ENCODE data around the gene FGF18. TPM values are rescaled to one million over a fixed set of nuclear protein-coding genes. Genes with fewer than 3 reads are reported as not detected.

FGF18 gene
- total and polyA plus RNA-seq, 4 donors, result 1.8 to 3.4 (median 2.5) TPM

DNA sequence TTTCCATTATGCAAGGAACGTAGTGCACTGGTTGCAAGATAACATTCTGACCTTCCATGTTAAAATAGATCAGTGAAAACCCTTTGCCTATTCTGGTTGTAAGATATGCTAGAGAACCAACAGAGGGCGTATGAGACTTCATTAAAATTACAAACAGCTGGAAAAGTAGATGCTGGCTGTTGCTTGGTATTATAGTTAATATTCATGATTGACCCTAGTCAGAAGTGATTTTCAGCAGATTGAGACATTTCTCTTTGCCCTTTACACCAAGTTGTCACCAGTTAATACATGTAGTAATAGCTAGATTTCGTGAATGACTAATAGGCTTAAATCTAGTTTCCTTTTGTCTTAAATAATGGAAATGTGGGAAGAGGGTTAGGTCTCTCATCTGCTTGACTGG, 13.8 kb upstream of the FGF18 start:
- Histone ChIP-seq H3K9ac (ENCODE audit: insufficient read depth in 1 of 2, low read length in 2 of 2) (no peak overlapping the region), H3K9me3 (ENCODE audit: control insufficient read depth in 4 of 4, insufficient read depth in 3 of 4, low read length in 3 of 4) (no peaks in the 10 kb centered on the region), H3K27ac (ENCODE audit: low read depth in 1 of 2, low read length in 1 of 2) (no peak overlapping the region), H3K36me3 (ENCODE audit: control insufficient read depth in 4 of 4, insufficient read depth in 4 of 4, low read length in 4 of 4) (peaks cover 18 to 37% (median 28%) of the 10 kb centered on the region in 4 donors), H3K4me1 (ENCODE audit: control insufficient read depth in 5 of 5, insufficient read depth in 5 of 5, low read length in 5 of 5) (peaks cover 0 to 3% (median 0%) of the 10 kb centered on the region in 5 donors), H3K27me3 (ENCODE audit: control insufficient read depth in 3 of 3, insufficient read depth in 3 of 3, low read length in 2 of 3) (no peaks in the 10 kb centered on the region), H3K4me3 (no peak overlapping the region)
- 66 to 75% methylated on average over 3 of the region's 3 CpGs for WGBS, 2 donors
- DNase-seq, result peak in 1 of 3 donors; percentile 30
- TF ChIP-seq, protein P1, sequence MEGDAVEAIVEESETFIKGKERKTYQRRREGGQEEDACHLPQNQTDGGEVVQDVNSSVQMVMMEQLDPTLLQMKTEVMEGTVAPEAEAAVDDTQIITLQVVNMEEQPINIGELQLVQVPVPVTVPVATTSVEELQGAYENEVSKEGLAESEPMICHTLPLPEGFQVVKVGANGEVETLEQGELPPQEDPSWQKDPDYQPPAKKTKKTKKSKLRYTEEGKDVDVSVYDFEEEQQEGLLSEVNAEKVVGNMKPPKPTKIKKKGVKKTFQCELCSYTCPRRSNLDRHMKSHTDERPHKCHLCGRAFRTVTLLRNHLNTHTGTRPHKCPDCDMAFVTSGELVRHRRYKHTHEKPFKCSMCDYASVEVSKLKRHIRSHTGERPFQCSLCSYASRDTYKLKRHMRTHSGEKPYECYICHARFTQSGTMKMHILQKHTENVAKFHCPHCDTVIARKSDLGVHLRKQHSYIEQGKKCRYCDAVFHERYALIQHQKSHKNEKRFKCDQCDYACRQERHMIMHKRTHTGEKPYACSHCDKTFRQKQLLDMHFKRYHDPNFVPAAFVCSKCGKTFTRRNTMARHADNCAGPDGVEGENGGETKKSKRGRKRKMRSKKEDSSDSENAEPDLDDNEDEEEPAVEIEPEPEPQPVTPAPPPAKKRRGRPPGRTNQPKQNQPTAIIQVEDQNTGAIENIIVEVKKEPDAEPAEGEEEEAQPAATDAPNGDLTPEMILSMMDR (IDR thresholded peaks at IDR 0.05; ENCODE audit: control extremely low read depth, extremely low read depth), result no peak
- ATAC-seq (ENCODE audit: insufficient read depth, low FRiP score), result no peak

DNA sequence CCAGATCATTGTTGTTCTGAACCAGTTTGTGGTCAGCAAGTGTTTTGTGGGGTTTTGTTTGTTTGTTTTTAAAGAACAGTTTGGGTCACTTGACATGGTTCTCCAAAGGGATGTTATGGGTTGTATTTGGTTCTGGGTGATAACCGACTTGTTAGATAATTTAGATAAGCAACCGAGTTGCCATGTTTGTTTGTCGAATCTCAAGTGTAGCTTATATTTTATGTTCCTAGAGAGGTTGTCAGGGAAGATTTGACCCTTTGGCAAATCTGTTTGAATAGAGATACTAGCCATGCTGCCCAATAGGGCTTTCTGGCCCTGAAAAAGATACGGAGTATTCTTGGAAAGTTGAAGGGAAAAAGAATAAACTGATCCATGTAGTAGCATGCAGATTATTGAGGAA, 12.2 kb upstream of the FGF18 start:
- H3K36me3 ChIP-seq (ENCODE audit: control insufficient read depth in 4 of 4, insufficient read depth in 4 of 4, low read length in 4 of 4), result peaks cover 8 to 36% (median 24%) of the 10 kb centered on the region in 4 donors
- no peak overlapping the region for H3K9ac ChIP-seq (ENCODE audit: insufficient read depth in 1 of 2, low read length in 2 of 2)
- H3K9me3 ChIP-seq (ENCODE audit: control insufficient read depth in 4 of 4, insufficient read depth in 3 of 4, low read length in 3 of 4), result no peaks in the 10 kb centered on the region
- ATAC-seq (ENCODE audit: insufficient read depth, low FRiP score), result no peak
- 75 to 81% methylated on average over 4 of the region's 4 CpGs for WGBS, 2 donors
- TF ChIP-seq, protein P1 (IDR thresholded peaks at IDR 0.05; ENCODE audit: control extremely low read depth, extremely low read depth), result no peak
- no peak overlapping the region for H3K27ac ChIP-seq (ENCODE audit: low read depth in 1 of 2, low read length in 1 of 2)
- H3K4me1 ChIP-seq (ENCODE audit: control insufficient read depth in 5 of 5, insufficient read depth in 5 of 5, low read length in 5 of 5), result peaks cover 0 to 6% (median 0%) of the 10 kb centered on the region in 5 donors
- H3K4me3 ChIP-seq, result no peak overlapping the region
- DNase-seq, result no peak
- H3K27me3 ChIP-seq (ENCODE audit: control insufficient read depth in 3 of 3, insufficient read depth in 3 of 3, low read length in 2 of 3), result no peaks in the 10 kb centered on the region

DNA sequence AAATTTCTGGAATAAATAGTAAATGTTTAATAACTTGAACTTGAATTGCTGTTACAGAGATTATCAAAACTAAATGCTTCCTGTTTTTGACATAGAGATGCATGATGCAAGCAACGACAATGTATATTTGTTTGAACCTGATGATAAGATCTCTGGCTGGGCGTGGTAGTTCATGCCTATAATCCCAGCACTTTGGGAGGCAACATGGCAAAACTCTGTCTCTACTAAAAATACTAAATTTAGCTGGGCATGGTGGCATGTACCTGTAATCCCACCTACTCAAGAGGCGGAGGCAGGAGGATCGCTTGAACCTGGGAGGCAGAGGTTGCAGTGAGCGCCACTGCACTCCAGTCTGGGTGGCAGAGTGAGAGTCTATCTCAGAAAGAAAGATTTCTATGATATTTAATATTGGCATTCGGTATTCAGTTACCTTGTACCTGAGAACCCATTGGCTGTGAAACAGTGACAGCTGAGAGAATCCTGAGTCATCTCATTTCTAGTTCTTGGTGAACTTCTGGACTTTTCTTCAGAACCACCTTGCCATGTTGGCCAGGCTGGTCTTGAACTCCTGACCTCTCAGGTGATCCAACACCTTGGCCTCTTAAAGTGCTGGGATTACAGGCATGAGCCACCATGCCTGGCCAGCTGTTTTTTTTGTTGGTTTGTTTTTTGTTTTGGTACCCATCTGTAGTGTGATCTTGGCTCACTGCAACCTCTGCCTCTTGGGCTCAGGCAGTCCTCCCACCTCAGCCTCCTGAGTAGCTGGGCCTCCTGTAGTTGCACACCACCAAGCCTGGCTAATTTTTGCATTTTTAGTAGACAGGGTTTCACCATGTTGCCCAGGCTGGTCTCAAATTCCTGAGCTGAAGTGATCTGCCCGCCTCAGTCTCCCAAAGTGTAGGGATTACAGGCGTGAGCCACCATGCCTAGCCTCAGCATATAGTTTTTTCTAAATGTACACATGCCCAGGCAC, 10.0 kb upstream of the FGF18 start:
- DNase-seq (no peak), ATAC-seq (ENCODE audit: insufficient read depth, low FRiP score) (no peak)
- Histone ChIP-seq H3K27me3 (ENCODE audit: control insufficient read depth in 3 of 3, insufficient read depth in 3 of 3, low read length in 2 of 3) (no peaks in the 10 kb centered on the region), H3K9ac (ENCODE audit: insufficient read depth in 1 of 2, low read length in 2 of 2) (no peak overlapping the region), H3K4me1 (ENCODE audit: control insufficient read depth in 5 of 5, insufficient read depth in 5 of 5, low read length in 5 of 5) (peaks cover 0 to 6% (median 0%) of the 10 kb centered on the region in 5 donors), H3K36me3 (ENCODE audit: control insufficient read depth in 4 of 4, insufficient read depth in 4 of 4, low read length in 4 of 4) (peaks cover 19 to 46% (median 29%) of the 10 kb centered on the region in 4 donors), H3K9me3 (ENCODE audit: control insufficient read depth in 4 of 4, insufficient read depth in 3 of 4, low read length in 3 of 4) (no peaks in the 10 kb centered on the region), H3K4me3 (no peak overlapping the region), H3K27ac (ENCODE audit: low read depth in 1 of 2, low read length in 1 of 2) (no peak overlapping the region)
- TF ChIP-seq, protein P1 (IDR thresholded peaks at IDR 0.05; ENCODE audit: control extremely low read depth, extremely low read depth), result no peak
- WGBS, 2 donors, result 83 to 85% methylated on average over 8 of the region's 8 CpGs

Measured in lung (tissue), 12 donors.